ENCODE results near the gene TBCCD1.
"Not testable (repeated sequence)": the region's sequence is repeated elsewhere in the genome, so short reads cannot be mapped to it uniquely, and the experiment has no call there.

The TBCCD1 gene

GRCh38 chr3:186517218-186517617 lies 49.9 kb downstream of the TBCCD1 start:
- no peak for DNase-seq

- DNase-seq, result no peak
Measured at GRCh38 chr3:186516646-186517045, 50.5 kb downstream of the TBCCD1 start.

GRCh38 chr3:186515125-186515524 lies 52.0 kb downstream of the TBCCD1 start:
- DNase-seq, result peak in 2 of 5 donors; percentile 3 to 64

GRCh38 chr3:186514296-186515002 lies 52.7 kb downstream of the TBCCD1 start:
- DNase-seq, result peak in 1 of 5 donors; percentile 23

- no peak for DNase-seq
Measured at GRCh38 chr3:186513386-186513785, 53.8 kb downstream of the TBCCD1 start.

GRCh38 chr3:186512570-186513302 lies 54.4 kb downstream of the TBCCD1 start:
- no peak for DNase-seq

GRCh38 chr3:186511702-186512101 lies 55.4 kb downstream of the TBCCD1 start:
- DNase-seq, result no peak

- DNase-seq, result no peak
Measured at GRCh38 chr3:186511245-186511644, 55.9 kb downstream of the TBCCD1 start.

GRCh38 chr3:186510374-186511079 lies 56.6 kb downstream of the TBCCD1 start:
- no peak for DNase-seq

- DNase-seq, result no peak
Measured at GRCh38 chr3:186509423-186509822, 57.7 kb downstream of the TBCCD1 start.

GRCh38 chr3:186506857-186507256 lies 60.3 kb downstream of the TBCCD1 start:
- no peak for DNase-seq

GRCh38 chr3:186506191-186506739 lies 60.9 kb downstream of the TBCCD1 start:
- DNase-seq, result no peak

- no peak for DNase-seq
Measured at GRCh38 chr3:186502966-186503712, 64.0 kb downstream of the TBCCD1 start.

GRCh38 chr3:186502138-186502948 lies 64.8 kb downstream of the TBCCD1 start:
- DNase-seq, result no peak

GRCh38 chr3:186499949-186500348 lies 67.2 kb downstream of the TBCCD1 start:
- DNase-seq, result not testable (repeated sequence)

GRCh38 chr3:186498022-186498421 lies 69.1 kb downstream of the TBCCD1 start:
- DNase-seq, result not testable (repeated sequence)

GRCh38 chr3:186497608-186498007 lies 69.5 kb downstream of the TBCCD1 start:
- DNase-seq, result no peak

- DNase-seq, result no peak
Measured at GRCh38 chr3:186496635-186497034, 70.5 kb downstream of the TBCCD1 start.
